ENCODE data around the gene ARHGAP12. TPM values are rescaled to one million over a fixed set of nuclear protein-coding genes. Genes with fewer than 3 reads are reported as not detected.

Gene ARHGAP12
- total RNA-seq, 1 experiment from 2014 or later: 39.5 TPM

GRCh38 chr10:31769564-31769963 lies 159.1 kb downstream of the ARHGAP12 start:
- ChIA-PET CTCF (interaction anchor here (1.0 to 1.6 kb wide), 10 partner anchors 9 to 1017 kb away, joined by 3 to 10 read pairs (median 4); no protein-coding TSS in a partner anchor), POLR2A (no interaction called here)
- Mint-ChIP-seq H3K9me3 (peaks cover 3% of the 10 kb centered on the region), H3K4me3 (no peak overlapping the region), H3K27me3 (ENCODE audit: low read depth) (no peaks in the 10 kb centered on the region), H3K4me1 (peaks cover 11% of the 10 kb centered on the region), H3K27ac (no peak overlapping the region), H3K36me3 (peaks cover under 1% of the 10 kb centered on the region; the same call in 1 of the 2 replicates)
- TF ChIP-seq MXD4 (CRISPR knock-in tag; IDR thresholded peaks at IDR 0.05; ENCODE audit: borderline replicate concordance) (no peak), ZNF281 (CRISPR knock-in tag; IDR thresholded peaks at IDR 0.05) (no peak), ZNF263 (CRISPR knock-in tag; IDR thresholded peaks at IDR 0.05; ENCODE audit: low read depth) (no peak), ATF6 (CRISPR knock-in tag; IDR thresholded peaks at IDR 0.05) (no peak), JAZF1 (CRISPR knock-in tag; IDR thresholded peaks at IDR 0.05) (no peak), SP1 (CRISPR knock-in tag; conservative IDR thresholded peaks at IDR 0.05) (no peak), PRDM15 (CRISPR knock-in tag; IDR thresholded peaks at IDR 0.05) (no peak), ATF3 (CRISPR knock-in tag; conservative IDR thresholded peaks at IDR 0.05) (no peak), FOXK1 (CRISPR knock-in tag; IDR thresholded peaks at IDR 0.05) (no peak), NFATC4 (CRISPR knock-in tag; IDR thresholded peaks at IDR 0.05) (no peak), SOX15 (CRISPR knock-in tag; IDR thresholded peaks at IDR 0.05) (no peak), HMGXB4 (CRISPR knock-in tag; IDR thresholded peaks at IDR 0.05) (no peak), ZNF232 (CRISPR knock-in tag; IDR thresholded peaks at IDR 0.05) (no peak), ZBTB43 (CRISPR knock-in tag; IDR thresholded peaks at IDR 0.05) (no peak), ATF2 (CRISPR knock-in tag; IDR thresholded peaks at IDR 0.05; ENCODE audit: borderline replicate concordance, low read depth) (no peak), IRF1 (CRISPR knock-in tag; IDR thresholded peaks at IDR 0.05) (no peak)
- ATAC-seq: no peak
- DNase-seq (ENCODE audit: low spot score): no peak
